K562 (cell line): Measurements from ENCODE around the gene LCP2. TPM values are rescaled to one million over a fixed set of nuclear protein-coding genes. Genes with fewer than 3 reads are reported as not detected.

Source experiments
- ELF1 ChIP-seq: fragments of 200-800 bp; sonication (Bioruptor generic); IDR thresholded peaks from 2 replicates; pipeline ENCODE4 v1.6.1; 2016; ENCODE audit warnings: missing genetic modification characterization, missing compliant biosample characterization
- HCFC1 ChIP-seq: IDR thresholded peaks from 2 replicates; pipeline ENCODE4 v1.6.1; 2012; ENCODE audit warnings: low read depth, low read length, improper control_type of control experiment
- HDAC1 ChIP-seq, 2 experiments: fragments of 450-650 bp; IDR thresholded peaks; 2 replicates each; pipeline ENCODE4 v1.6.1; 2016 to 2017; ENCODE audit warnings: inconsistent platforms in 1 of 2, mild to moderate bottlenecking in 1 of 2, moderate library complexity in 1 of 2
- SLC30A9 ChIP-seq: fragments of 250-450 bp; sonication (Bioruptor Pico); IDR thresholded peaks from 2 replicates; pipeline ENCODE4 v1.8.0; 2022; ENCODE audit warnings: mild to moderate bottlenecking, moderate library complexity
- SMAD4 ChIP-seq: fragments of 250-450 bp; sonication (Bioruptor Pico); conservative IDR thresholded peaks from 2 replicates; pipeline ENCODE4 v1.8.0; 2021; ENCODE audit warnings: inconsistent platforms, mild to moderate bottlenecking, moderate library complexity
- XRCC4 ChIP-seq: IDR thresholded peaks from one replicate; pipeline ENCODE4 v1.6.1; 2011; ENCODE audit not compliant: insufficient read depth, insufficient read length; ENCODE audit errors: extremely low read depth
- ZNF445 ChIP-seq: fragments of 250-450 bp; sonication (Bioruptor Pico); IDR thresholded peaks from 2 replicates; pipeline ENCODE4 v1.4.0; 2020; ENCODE audit warnings: low read depth, mild to moderate bottlenecking, moderate library complexity
- ZNF507 ChIP-seq: conservative IDR thresholded peaks from 2 replicates; pipeline ENCODE4 v1.6.1; 2017; ENCODE audit warnings: missing genetic modification characterization, missing compliant biosample characterization
- polyA plus RNA-seq, 8 experiments: library from polyadenylated mRNA; depleted of rRNA in 4 of 8; stranded (reverse) in 5 of 8; unstranded in 3 of 8; fragments of >200 nt; fragmentation: Nextera tagmentation in 2 of 8; fragmentation: Illumina TruSeq in 1 of 8; extraction: Ambion mirVana in 2 of 8; extraction: Trizol in 1 of 8; gene quantifications; 2 replicates each; pipeline versions ENCODE4 v1.2.1 to v1.2.3, GENCODE V29; 2011 to 2014; ENCODE audit warnings: inconsistent platforms in 1 of 8, missing spikeins in 1 of 8
- total RNA-seq, 7 experiments: library from RNA; depleted of rRNA in 6 of 7; stranded (reverse); fragments of >200 nt in 6 of 7; fragmentation: Illumina TruSeq in 2 of 7; extraction: Trizol in 2 of 7; gene quantifications; 2 replicates each; pipeline versions ENCODE4 v1.2.1 to v1.2.3, GENCODE V29; 2011 to 2021; ENCODE audit warnings: low replicate concordance in 1 of 7
- TF ChIP-seq, protein P1 (sequence below): fragments of 450-650 bp; IDR thresholded peaks from 2 replicates; pipeline ENCODE4 v1.6.1; 2016; ENCODE audit warnings: low read depth
- TF ChIP-seq, protein P2 (sequence below): fragments of 250-450 bp; sonication (Bioruptor Pico); IDR thresholded peaks from 2 replicates; pipeline ENCODE4 v1.4.0; 2020

LCP2 gene
- total and polyA plus RNA-seq, 9 of the 15 experiments (the other 6 are each of a cell fraction or from before 2014, with no cell fraction given): 4.0 to 31.3 (median 14.6) TPM

DNA sequence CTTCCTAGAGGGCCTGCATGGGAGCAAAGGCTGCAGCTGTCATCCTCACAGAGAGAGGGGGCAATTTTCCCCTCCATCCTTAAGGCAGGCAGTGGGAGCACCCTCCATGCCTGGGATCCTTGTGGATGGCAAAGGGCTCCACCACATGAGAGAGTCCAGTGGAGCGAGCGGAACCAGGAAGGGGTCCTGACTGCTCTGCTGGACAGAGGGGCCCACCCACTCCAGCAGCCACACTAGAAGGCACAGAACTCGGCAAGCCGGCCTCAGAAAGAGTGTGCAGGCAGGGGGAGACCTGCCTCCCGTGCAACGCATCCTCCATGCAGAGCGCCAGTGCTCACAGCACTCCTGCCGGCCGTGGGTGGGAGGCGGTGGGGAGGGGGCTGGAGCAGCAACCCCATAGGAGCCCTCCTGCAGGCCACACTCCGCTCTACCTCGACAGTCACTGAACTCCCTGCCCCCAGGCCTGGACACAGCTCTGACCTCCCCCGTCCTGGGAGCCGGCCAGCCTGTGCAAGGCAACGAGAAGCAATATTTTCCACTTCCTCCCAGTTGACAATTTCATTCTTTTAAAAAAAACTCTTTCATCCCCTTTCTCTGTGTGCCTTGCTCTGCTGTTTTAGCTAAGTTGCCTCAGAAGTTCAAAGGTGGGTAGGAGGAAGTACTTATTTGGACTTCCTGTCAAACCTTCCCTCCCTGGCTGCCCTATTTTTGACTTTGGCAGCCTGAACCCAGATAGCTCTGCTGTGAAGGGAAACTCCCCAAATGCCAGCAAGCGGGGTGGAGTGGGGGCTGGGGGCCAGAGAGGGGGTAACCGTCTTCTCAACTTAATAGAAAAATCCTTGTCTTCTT, 5.3 kb upstream of the LCP2 start (continued):
- TF ChIP-seq, protein P1, sequence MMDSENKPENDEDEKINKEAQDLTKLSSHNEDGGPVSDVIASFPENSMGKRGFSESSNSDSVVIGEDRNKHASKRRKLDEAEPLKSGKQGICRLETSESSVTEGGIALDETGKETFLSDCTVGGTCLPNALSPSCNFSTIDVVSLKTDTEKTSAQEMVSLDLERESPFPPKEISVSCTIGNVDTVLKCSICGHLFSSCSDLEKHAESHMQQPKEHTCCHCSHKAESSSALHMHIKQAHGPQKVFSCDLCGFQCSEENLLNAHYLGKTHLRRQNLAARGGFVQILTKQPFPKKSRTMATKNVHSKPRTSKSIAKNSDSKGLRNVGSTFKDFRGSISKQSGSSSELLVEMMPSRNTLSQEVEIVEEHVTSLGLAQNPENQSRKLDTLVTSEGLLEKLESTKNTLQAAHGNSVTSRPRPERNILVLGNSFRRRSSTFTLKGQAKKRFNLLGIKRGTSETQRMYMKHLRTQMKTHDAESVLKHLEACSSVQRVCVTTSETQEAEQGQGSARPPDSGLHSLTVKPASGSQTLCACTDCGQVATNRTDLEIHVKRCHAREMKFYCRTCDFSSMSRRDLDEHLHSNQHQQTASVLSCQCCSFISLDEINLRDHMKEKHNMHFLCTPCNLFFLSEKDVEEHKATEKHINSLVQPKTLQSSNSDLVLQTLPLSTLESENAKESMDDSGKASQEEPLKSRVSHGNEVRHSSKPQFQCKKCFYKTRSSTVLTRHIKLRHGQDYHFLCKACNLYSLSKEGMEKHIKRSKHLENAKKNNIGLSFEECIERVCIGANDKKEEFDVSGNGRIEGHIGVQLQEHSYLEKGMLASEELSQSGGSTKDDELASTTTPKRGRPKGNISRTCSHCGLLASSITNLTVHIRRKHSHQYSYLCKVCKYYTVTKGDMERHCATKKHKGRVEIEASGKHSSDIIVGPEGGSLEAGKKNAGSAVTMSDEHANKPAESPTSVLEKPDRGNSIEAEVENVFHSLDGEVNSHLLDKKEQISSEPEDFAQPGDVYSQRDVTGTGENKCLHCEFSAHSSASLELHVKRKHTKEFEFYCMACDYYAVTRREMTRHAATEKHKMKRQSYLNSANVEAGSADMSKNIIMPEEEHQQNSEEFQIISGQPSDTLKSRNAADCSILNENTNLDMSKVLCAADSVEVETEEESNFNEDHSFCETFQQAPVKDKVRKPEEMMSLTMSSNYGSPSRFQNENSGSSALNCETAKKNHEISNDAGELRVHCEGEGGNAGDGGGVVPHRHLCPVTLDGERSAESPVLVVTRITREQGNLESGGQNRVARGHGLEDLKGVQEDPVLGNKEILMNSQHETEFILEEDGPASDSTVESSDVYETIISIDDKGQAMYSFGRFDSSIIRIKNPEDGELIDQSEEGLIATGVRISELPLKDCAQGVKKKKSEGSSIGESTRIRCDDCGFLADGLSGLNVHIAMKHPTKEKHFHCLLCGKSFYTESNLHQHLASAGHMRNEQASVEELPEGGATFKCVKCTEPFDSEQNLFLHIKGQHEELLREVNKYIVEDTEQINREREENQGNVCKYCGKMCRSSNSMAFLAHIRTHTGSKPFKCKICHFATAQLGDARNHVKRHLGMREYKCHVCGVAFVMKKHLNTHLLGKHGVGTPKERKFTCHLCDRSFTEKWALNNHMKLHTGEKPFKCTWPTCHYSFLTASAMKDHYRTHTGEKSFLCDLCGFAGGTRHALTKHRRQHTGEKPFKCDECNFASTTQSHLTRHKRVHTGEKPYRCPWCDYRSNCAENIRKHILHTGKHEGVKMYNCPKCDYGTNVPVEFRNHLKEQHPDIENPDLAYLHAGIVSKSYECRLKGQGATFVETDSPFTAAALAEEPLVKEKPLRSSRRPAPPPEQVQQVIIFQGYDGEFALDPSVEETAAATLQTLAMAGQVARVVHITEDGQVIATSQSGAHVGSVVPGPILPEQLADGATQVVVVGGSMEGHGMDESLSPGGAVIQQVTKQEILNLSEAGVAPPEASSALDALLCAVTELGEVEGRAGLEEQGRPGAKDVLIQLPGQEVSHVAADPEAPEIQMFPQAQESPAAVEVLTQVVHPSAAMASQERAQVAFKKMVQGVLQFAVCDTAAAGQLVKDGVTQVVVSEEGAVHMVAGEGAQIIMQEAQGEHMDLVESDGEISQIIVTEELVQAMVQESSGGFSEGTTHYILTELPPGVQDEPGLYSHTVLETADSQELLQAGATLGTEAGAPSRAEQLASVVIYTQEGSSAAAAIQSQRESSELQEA: no peak
- no peak for TF ChIP-seq ELF1 (tag)
- no peak for TF ChIP-seq ZNF445 (CRISPR knock-in tag)
- no peak for TF ChIP-seq HCFC1
- TF ChIP-seq, protein P2, sequence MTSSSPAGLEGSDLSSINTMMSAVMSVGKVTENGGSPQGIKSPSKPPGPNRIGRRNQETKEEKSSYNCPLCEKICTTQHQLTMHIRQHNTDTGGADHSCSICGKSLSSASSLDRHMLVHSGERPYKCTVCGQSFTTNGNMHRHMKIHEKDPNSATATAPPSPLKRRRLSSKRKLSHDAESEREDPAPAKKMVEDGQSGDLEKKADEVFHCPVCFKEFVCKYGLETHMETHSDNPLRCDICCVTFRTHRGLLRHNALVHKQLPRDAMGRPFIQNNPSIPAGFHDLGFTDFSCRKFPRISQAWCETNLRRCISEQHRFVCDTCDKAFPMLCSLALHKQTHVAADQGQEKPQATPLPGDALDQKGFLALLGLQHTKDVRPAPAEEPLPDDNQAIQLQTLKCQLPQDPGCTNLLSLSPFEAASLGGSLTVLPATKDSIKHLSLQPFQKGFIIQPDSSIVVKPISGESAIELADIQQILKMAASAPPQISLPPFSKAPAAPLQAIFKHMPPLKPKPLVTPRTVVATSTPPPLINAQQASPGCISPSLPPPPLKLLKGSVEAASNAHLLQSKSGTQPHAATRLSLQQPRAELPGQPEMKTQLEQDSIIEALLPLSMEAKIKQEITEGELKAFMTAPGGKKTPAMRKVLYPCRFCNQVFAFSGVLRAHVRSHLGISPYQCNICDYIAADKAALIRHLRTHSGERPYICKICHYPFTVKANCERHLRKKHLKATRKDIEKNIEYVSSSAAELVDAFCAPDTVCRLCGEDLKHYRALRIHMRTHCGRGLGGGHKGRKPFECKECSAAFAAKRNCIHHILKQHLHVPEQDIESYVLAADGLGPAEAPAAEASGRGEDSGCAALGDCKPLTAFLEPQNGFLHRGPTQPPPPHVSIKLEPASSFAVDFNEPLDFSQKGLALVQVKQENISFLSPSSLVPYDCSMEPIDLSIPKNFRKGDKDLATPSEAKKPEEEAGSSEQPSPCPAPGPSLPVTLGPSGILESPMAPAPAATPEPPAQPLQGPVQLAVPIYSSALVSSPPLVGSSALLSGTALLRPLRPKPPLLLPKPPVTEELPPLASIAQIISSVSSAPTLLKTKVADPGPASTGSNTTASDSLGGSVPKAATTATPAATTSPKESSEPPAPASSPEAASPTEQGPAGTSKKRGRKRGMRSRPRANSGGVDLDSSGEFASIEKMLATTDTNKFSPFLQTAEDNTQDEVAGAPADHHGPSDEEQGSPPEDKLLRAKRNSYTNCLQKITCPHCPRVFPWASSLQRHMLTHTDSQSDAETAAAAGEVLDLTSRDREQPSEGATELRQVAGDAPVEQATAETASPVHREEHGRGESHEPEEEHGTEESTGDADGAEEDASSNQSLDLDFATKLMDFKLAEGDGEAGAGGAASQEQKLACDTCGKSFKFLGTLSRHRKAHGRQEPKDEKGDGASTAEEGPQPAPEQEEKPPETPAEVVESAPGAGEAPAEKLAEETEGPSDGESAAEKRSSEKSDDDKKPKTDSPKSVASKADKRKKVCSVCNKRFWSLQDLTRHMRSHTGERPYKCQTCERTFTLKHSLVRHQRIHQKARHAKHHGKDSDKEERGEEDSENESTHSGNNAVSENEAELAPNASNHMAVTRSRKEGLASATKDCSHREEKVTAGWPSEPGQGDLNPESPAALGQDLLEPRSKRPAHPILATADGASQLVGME (CRISPR knock-in tag): 0 out of 2 replicates have a peak, but pooled peaks have one; percentile 11
- TF ChIP-seq SMAD4: peak; percentile 71; the same call in 1 of the 2 replicates
- TF ChIP-seq ZNF507: no peak
- no peak for TF ChIP-seq SLC30A9 (CRISPR knock-in tag)
- no peak for TF ChIP-seq XRCC4
- TF ChIP-seq HDAC1 (IDR thresholded peaks at IDR 0.05): no peak
